Activated CD4-positive, alpha-beta memory T cell treated with anti-CD3 and anti-CD28 coated beads for 36 hours (primary cell): ENCODE measurements around the gene ADA. TPM values are rescaled to one million over a fixed set of nuclear protein-coding genes. Genes with fewer than 3 reads are reported as not detected.
A peak's percentile ranks its signal among the peaks of the same experiment; 100 is the strongest.

Experiments used
- CTCF ChIA-PET: fragments of 350-600 bp; sonication (Branson Sonifier 250); formaldehyde crosslinking; loops from one replicate; lab custom pipeline; 2021; ENCODE audit warnings: antibody characterized with exemption, inconsistent platforms; lab: Charles Lee
- POLR2A ChIA-PET: fragments of 350-600 bp; sonication (Branson Sonifier 250); formaldehyde crosslinking; loops from one replicate; lab custom pipeline; 2021; ENCODE audit warnings: antibody characterized with exemption; lab: Charles Lee
- DNase-seq: peaks from one replicate; pipeline ENCODE4 v3.0.0-alpha.2; 2020
- H3K27ac Mint-ChIP-seq: one replicate; pipeline ENCODE4 v1.8.0; 2021; ENCODE audit warnings: mixed read lengths
- H3K27me3 Mint-ChIP-seq: one replicate; pipeline ENCODE4 v1.8.0; 2021; ENCODE audit warnings: mixed read lengths
- H3K36me3 Mint-ChIP-seq: one replicate; pipeline ENCODE4 v1.8.0; 2021; ENCODE audit warnings: mixed read lengths
- H3K4me1 Mint-ChIP-seq: one replicate; pipeline ENCODE4 v1.8.0; 2021; ENCODE audit warnings: low read depth, mixed read lengths
- H3K4me3 Mint-ChIP-seq: one replicate; pipeline ENCODE4 v1.8.0; 2021; ENCODE audit warnings: mild to moderate bottlenecking, mixed read lengths
- H3K9me3 Mint-ChIP-seq: one replicate; pipeline ENCODE4 v1.8.0; 2021; ENCODE audit warnings: mixed read lengths
- intact Hi-C: fragments of 100-400 bp; cut with micrococcal nuclease; formaldehyde crosslinking; loops from one replicate; pipeline ENCODE4 v1.15.1; 2023
- total RNA-seq, 2 experiments: library from RNA; stranded (reverse); gene quantifications; one replicate each; pipeline ENCODE4 v1.2.3, GENCODE V29; 2021

The ADA gene
- total RNA-seq, 2 experiments from 2014 or later = 35.7 to 38.0 TPM

DNA sequence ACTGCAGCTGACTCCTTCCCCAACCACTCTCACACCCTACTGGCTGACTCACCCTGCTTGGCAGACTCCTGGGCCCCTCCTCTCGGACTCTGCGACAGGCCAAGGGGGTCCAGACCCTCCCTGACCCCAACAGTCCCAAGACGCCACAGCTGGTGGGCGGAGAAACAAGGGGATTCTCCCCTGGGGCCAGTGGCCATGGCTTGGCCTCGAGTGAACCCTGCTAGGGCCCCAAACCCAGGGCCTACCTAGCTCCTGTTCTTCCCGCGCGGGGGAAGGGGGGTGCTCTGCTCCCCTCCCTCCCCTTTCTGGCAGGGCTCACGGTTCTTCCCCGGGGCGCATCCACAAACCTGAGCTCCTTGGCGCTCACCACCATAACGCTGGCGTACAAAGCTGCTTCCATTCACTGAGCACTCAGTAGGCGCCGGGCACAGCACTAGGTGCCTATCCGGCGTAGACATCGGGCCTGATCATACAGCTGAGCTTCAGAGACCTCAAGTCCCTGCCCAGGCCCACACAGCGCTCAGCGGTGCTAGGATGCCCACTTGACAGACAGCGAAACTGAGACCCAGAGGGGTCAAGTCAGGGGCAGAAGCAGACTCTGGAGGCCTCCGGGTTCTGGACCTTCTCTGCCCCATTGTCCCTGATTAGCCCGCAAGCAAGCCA is 597 bp downstream of the ADA start:
- Mint-ChIP-seq H3K9me3 (no peaks in the 10 kb centered on the region), H3K27me3 (no peaks in the 10 kb centered on the region), H3K27ac (peak overlapping the region; percentile 79), H3K4me3 (peak overlapping the region; percentile 85), H3K4me1 (peaks cover 49% of the 10 kb centered on the region), H3K36me3 (no peaks in the 10 kb centered on the region)
- ChIA-PET POLR2A (interaction anchor here (1.3 kb wide), 1 partner anchor 32 kb away, joined by 4 read pairs; no protein-coding TSS in a partner anchor), CTCF (interaction anchor here (0.6 to 3.7 kb wide), 7 partner anchors 8 to 179 kb away, joined by 3 to 20 read pairs (median 5); no protein-coding TSS in a partner anchor)
- intact Hi-C loops = loop anchor here (2.0 to 5.0 kb wide), 2 partner anchors 20 to 434 kb away; no protein-coding TSS in a partner anchor
- DNase-seq = peak; percentile 58

DNA sequence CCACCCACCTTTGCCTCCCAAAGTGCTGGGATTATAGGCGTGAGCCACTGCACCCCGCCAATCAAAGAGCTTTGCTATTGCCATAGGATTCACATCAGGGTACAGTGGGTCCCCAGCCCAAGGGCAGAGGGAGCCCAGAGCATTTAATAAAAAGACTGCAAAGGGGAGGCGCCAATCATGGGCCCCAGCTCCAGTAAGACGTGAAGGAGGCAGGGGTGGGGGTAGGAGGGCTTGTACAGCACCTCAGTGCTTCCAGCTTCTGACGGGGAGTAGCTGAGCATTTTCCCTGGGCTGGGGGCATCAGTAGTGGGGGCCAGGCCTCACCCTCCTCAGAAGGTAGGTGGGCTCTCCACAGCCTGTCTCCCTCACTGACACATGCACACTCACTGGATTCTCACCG is 1.5 kb downstream of the ADA start:
- ChIA-PET CTCF (interaction anchor here (0.6 to 3.7 kb wide), 5 partner anchors 14 to 436 kb away, joined by 3 to 20 read pairs (median 4); no protein-coding TSS in a partner anchor), POLR2A (interaction anchor here (0.5 to 1.3 kb wide), 2 partner anchors 14 to 33 kb away, joined by 3 to 4 read pairs; no protein-coding TSS in a partner anchor)
- intact Hi-C loops = loop anchor here (2.0 to 5.0 kb wide), 2 partner anchors 21 to 433 kb away; no protein-coding TSS in a partner anchor
- no peaks in the 10 kb centered on the region for H3K9me3 Mint-ChIP-seq
- no peaks in the 10 kb centered on the region for H3K27me3 Mint-ChIP-seq
- no peak for DNase-seq
- H3K27ac Mint-ChIP-seq = peak overlapping the region; percentile 79
- peaks cover 56% of the 10 kb centered on the region for H3K4me1 Mint-ChIP-seq
- H3K36me3 Mint-ChIP-seq = no peaks in the 10 kb centered on the region
- peak overlapping the region; percentile 85 for H3K4me3 Mint-ChIP-seq

DNA sequence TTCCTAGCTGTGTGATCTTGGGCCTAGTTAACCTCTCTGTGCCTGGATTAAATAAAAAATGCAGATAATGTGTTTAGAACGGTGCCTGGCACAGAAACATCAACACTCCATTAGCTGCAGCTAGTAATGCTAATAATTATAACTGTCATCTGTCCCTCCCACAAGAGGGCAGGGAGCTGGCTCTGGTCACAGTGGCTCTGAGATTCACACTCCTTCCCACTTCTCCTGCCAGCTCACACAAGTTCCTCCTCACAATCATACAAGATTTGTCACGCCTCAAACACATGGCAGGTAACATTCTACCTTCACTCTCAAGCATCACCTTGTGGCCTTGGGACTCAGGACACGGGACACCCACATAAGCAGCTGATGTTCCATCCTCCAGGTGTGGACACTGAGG is 2.4 kb downstream of the ADA start:
- H3K4me1 Mint-ChIP-seq = peaks cover 64% of the 10 kb centered on the region
- no peaks in the 10 kb centered on the region for H3K27me3 Mint-ChIP-seq
- POLR2A ChIA-PET = no interaction called here
- H3K27ac Mint-ChIP-seq = peak overlapping the region; percentile 35
- intact Hi-C loops = no loop called here
- DNase-seq = no peak
- no peak overlapping the region for H3K4me3 Mint-ChIP-seq
- CTCF ChIA-PET = interaction anchor here (0.7 to 3.7 kb wide), 3 partner anchors 34 to 435 kb away, joined by 4 to 20 read pairs (median 6); no protein-coding TSS in a partner anchor
- H3K9me3 Mint-ChIP-seq = no peaks in the 10 kb centered on the region
- H3K36me3 Mint-ChIP-seq = no peaks in the 10 kb centered on the region

DNA sequence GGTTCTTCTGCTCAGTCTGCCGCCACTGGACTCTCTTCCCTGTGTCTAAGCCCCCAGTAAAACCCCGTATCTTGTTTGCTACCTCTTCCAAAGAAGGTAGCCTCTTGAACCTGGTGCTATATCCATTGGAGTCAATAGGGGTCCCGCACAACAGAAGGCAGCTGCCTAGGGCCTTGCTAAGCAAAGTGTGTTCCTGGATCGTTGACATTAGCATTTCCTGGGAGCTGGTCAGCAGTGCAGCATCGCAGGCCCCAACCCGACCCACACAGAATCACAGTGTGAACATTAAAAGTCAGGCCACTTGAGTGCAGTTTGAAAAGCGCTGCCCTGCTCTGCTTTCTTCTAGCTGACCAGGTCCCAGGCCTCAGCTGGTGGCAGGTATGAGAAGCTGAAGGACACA is 2.9 kb downstream of the ADA start:
- ChIA-PET POLR2A (no interaction called here), CTCF (interaction anchor here (3.7 kb wide), 1 partner anchor 35 kb away, joined by 20 read pairs; no protein-coding TSS in a partner anchor)
- no peaks in the 10 kb centered on the region for H3K36me3 Mint-ChIP-seq
- intact Hi-C loops = no loop called here
- no peaks in the 10 kb centered on the region for H3K9me3 Mint-ChIP-seq
- no peaks in the 10 kb centered on the region for H3K27me3 Mint-ChIP-seq
- H3K4me3 Mint-ChIP-seq = no peak overlapping the region
- H3K27ac Mint-ChIP-seq = peak overlapping the region; percentile 14
- DNase-seq = no peak
- H3K4me1 Mint-ChIP-seq = peaks cover 69% of the 10 kb centered on the region

DNA sequence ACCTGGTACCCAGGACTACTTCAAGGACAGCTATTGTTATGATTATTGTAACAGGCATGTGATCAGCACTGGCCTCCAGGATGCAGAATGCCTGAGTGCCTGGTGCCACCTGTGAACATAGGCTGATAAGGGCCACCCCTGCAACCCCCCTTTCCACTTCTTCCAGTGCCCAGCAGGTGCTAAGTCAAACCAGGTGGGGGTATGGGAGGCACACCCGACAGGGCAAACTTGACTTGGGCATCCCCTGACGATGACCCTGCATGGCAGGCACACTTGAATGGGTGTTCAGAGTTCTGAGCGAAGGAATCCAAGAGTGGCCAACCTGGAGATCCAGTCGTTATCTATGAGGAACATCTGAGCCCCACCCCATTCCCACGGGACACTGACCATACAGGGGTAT is 3.4 kb downstream of the ADA start:
- no peak overlapping the region for H3K27ac Mint-ChIP-seq
- H3K9me3 Mint-ChIP-seq = no peaks in the 10 kb centered on the region
- ChIA-PET CTCF (interaction anchor here (3.7 kb wide), 1 partner anchor 35 kb away, joined by 20 read pairs; no protein-coding TSS in a partner anchor), POLR2A (no interaction called here)
- intact Hi-C loops = no loop called here
- no peaks in the 10 kb centered on the region for H3K27me3 Mint-ChIP-seq
- H3K36me3 Mint-ChIP-seq = no peaks in the 10 kb centered on the region
- H3K4me3 Mint-ChIP-seq = no peak overlapping the region
- DNase-seq = no peak
- H3K4me1 Mint-ChIP-seq = peaks cover 71% of the 10 kb centered on the region

DNA sequence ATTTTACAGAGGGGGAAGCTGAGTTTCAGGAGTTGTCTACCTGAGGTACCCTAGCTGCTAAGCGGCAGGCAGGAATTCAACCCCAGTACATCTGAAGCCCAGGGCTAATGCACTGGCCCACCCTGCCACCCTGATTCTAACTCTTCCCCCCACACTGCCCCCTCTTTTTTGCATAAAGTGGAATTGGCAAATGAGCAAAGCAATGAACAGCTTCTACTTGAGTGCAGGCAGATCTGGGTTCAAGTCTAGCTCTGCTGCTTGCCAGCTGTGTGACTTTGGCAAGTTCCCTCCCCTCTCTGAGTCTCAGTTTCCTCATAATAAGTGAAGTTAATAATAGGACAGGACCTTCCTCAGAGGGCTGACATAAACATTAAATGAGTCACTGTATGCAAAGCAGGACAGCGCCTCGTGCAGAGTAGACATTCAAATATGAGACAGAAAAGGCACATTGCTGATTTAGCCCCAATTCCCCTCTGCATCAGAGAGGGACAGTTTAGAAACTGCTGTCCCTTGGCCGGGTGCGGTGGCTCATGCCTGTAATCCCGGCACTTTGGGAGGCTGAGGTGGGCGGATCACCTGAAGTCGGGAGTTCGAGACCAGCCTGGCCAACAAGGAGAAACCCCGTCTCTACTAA is 4.7 kb downstream of the ADA start:
- Mint-ChIP-seq H3K9me3 (no peaks in the 10 kb centered on the region), H3K27me3 (no peaks in the 10 kb centered on the region), H3K27ac (peak overlapping the region; percentile 88), H3K4me3 (peak overlapping the region; percentile 8), H3K4me1 (peaks cover 79% of the 10 kb centered on the region), H3K36me3 (no peaks in the 10 kb centered on the region)
- intact Hi-C loops = loop anchor here (1.0 kb wide), 1 partner anchor 313 kb away; no protein-coding TSS in a partner anchor
- POLR2A ChIA-PET = no interaction called here
- CTCF ChIA-PET = interaction anchor here (1.3 kb wide), 1 partner anchor 37 kb away, joined by 3 read pairs; no protein-coding TSS in a partner anchor
- DNase-seq = peak; percentile 45

DNA sequence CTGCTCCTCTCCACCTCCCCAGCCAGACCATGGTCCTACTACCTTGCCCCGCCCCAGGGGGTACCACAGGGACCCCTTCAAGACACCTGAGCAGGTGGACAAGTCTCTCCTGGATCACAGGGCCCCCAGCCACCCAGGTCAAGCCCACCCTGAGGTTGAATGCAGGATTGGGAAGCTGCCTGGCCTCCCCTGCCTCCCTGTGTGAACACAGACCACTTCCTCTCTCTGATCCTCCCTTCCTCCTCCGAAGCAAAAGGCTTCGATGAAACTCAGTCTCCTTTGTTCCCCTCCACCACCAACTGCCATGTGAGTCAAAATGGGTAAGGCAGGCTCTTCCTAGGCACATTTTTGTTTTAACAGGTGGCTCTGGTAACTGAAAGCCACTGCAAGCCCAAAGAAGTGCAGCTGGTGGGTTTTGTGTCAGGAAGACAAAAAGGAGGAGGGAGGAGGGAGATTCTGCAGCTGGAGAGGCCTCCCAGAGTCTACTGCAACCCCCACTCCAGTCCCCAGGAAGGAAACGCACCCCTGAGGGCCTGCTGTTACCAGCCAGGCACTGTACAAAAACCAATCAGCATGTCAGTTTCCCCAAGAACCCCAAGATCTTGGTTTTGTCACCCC is 5.4 kb downstream of the ADA start:
- CTCF ChIA-PET = interaction anchor here (0.6 to 1.4 kb wide), 3 partner anchors 26 to 38 kb away, joined by 3 to 5 read pairs (median 3); no protein-coding TSS in a partner anchor
- no peaks in the 10 kb centered on the region for H3K27me3 Mint-ChIP-seq
- no peaks in the 10 kb centered on the region for H3K9me3 Mint-ChIP-seq
- peak; percentile 56 for DNase-seq
- no peaks in the 10 kb centered on the region for H3K36me3 Mint-ChIP-seq
- intact Hi-C loops = loop anchor here (1.0 kb wide), 1 partner anchor 313 kb away; no protein-coding TSS in a partner anchor
- peak overlapping the region; percentile 58 for H3K4me3 Mint-ChIP-seq
- peak overlapping the region; percentile 88 for H3K27ac Mint-ChIP-seq
- POLR2A ChIA-PET = no interaction called here
- H3K4me1 Mint-ChIP-seq = peaks cover 83% of the 10 kb centered on the region

DNA sequence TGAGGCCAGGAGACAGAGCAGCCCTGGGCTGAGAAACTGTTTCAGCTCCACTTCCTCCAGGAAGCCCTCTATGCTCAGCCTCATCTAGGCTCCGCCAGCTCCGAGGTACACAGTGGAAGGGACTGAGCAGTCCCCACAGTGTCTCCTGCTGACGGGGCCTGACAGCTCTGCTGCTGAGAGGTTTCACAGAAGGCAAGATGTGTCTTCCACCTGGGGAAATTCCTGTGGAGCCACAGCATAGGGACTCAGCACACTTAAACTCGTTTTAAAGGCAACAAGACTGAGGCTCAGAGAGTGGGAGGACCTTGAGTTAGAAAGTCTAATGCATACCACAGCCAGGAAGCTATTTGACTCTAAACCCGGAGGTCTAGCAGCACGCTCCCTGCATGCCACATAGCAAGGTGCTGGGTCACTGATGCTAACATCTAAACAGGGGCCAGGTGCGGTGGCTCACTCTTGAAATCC is 6.8 kb downstream of the ADA start:
- Mint-ChIP-seq H3K4me3 (peak overlapping the region; percentile 43), H3K36me3 (no peaks in the 10 kb centered on the region), H3K4me1 (peaks cover 70% of the 10 kb centered on the region), H3K27ac (peak overlapping the region; percentile 88), H3K9me3 (no peaks in the 10 kb centered on the region), H3K27me3 (no peaks in the 10 kb centered on the region)
- CTCF ChIA-PET = interaction anchor here (0.9 to 2.4 kb wide), 4 partner anchors 34 to 257 kb away, joined by 3 to 10 read pairs (median 4); no protein-coding TSS in a partner anchor
- POLR2A ChIA-PET = interaction anchor here (0.7 to 1.0 kb wide), 2 partner anchors 28 to 123 kb away, joined by 3 to 4 read pairs; partner anchors contain the start of gene SERINC3
- intact Hi-C loops = no loop called here
- DNase-seq = peak; percentile 66

DNA sequence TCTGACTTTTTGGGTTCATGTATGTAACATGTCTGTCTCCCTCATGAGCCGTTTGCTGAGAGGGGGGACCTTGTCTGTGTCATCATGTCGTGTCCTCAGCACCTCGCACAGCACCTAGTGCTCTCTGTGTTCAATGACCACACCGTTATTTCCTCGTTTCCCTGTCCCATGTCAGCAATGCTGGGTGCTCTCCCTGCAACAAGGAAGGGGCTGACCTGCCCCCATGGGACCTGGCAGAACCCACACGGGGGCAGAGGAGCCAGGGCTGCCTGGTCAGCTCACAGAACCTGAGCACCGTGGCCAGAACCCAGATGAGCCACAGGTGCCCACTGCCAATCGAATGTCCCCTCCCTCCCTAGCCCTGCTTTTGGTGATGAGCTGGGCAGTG is 7.3 kb downstream of the ADA start:
- POLR2A ChIA-PET = interaction anchor here (0.7 to 1.0 kb wide), 2 partner anchors 28 to 123 kb away, joined by 3 to 4 read pairs; partner anchors contain the start of gene SERINC3
- DNase-seq = no peak
- no peaks in the 10 kb centered on the region for H3K27me3 Mint-ChIP-seq
- H3K27ac Mint-ChIP-seq = peak overlapping the region; percentile 88
- no peaks in the 10 kb centered on the region for H3K36me3 Mint-ChIP-seq
- intact Hi-C loops = no loop called here
- H3K4me3 Mint-ChIP-seq = peak overlapping the region; percentile 43
- CTCF ChIA-PET = interaction anchor here (0.9 to 2.4 kb wide), 3 partner anchors 39 to 256 kb away, joined by 3 to 10 read pairs (median 3); no protein-coding TSS in a partner anchor
- H3K4me1 Mint-ChIP-seq = peaks cover 67% of the 10 kb centered on the region
- no peaks in the 10 kb centered on the region for H3K9me3 Mint-ChIP-seq

DNA sequence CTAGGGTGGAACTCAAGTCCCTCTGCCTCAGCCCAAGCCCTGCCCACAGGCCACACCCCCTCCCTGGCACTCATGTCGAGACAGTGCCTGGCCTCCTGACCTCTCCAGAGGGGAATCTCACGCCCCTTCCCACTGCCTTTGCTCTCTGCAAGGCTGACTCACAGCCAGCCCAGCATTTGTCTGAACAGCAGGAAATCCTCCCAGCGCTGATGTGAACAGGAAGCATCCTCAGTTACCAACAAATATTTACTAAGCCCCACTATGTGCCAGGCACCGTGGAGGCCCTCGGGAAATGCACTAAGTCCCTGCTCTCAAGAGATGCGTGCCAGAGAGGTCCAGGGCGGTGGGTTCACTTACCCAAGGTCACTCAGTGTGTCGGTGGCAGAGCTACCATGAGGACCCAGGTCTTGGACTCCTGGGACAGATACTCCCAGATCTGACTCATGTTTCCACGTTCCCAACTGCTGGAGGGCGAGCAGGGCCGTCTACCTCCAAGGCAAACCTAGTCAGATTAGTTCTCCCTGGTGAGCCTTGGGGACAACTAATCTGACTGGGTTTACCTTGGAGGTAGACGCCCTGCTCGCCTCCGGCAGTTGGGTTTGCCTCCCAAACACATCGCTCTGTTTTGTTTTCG is 7.8 kb downstream of the ADA start:
- Mint-ChIP-seq H3K4me1 (peaks cover 62% of the 10 kb centered on the region), H3K4me3 (peak overlapping the region; percentile 45), H3K9me3 (no peaks in the 10 kb centered on the region), H3K27ac (peak overlapping the region; percentile 88), H3K36me3 (peaks cover 2% of the 10 kb centered on the region), H3K27me3 (no peaks in the 10 kb centered on the region)
- intact Hi-C loops = no loop called here
- ChIA-PET CTCF (interaction anchor here (0.6 to 2.4 kb wide), 5 partner anchors 7 to 259 kb away, joined by 3 to 10 read pairs (median 3); partner anchors contain the start of genes ADA and TTPAL), POLR2A (interaction anchor here (0.9 to 1.3 kb wide), 2 partner anchors 147 to 168 kb away, joined by 3 read pairs; partner anchors contain the start of gene TTPAL)
- peak; percentile 67 for DNase-seq

DNA sequence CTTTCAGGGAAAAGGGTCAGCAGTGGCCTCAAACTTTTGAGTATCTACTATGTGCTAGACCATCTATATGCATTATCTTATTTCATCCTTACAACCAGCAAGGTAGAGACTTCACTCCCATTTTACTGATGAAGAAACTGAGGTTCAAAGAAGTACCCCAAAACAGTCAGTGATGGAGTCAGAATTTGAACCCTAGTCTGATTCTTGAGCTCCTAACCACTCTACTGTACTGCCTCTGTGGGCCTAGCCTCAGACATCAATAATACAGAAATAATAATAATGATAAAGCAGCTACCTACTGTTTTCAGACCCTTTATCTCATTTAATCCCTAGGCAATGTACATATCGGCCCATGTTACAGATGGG is 8.4 kb downstream of the ADA start:
- intact Hi-C loops = no loop called here
- Mint-ChIP-seq H3K4me1 (peaks cover 56% of the 10 kb centered on the region), H3K9me3 (no peaks in the 10 kb centered on the region), H3K36me3 (peaks cover 4% of the 10 kb centered on the region), H3K4me3 (peak overlapping the region; percentile 39), H3K27ac (peak overlapping the region; percentile 76), H3K27me3 (no peaks in the 10 kb centered on the region)
- CTCF ChIA-PET = interaction anchor here (0.6 to 2.4 kb wide), 5 partner anchors 8 to 258 kb away, joined by 3 to 10 read pairs (median 3); partner anchors contain the start of genes ADA and TTPAL
- POLR2A ChIA-PET = interaction anchor here (0.5 to 1.3 kb wide), 3 partner anchors 146 to 208 kb away, joined by 3 to 4 read pairs (median 3); partner anchors contain the start of gene TTPAL
- DNase-seq = no peak
